Activated naive CD8-positive, alpha-beta T cell treated with anti-CD3 and anti-CD28 coated beads, Interleukin-2, amount 10 ng/mL, durations not matched to agents 7 days and 5 days (primary cell): ENCODE measurements around the gene FGG. TPM values are rescaled to one million over a fixed set of nuclear protein-coding genes. Genes with fewer than 3 reads are reported as not detected.
"Not testable (repeated sequence)": the region's sequence is repeated elsewhere in the genome, so short reads cannot be mapped to it uniquely, and the experiment has no call there.

Experiments used
- ATAC-seq: fragments of 150-1000 bp; cut with Tn5 transposase; one replicate; pipeline ENCODE4 v1.10.0; 2021; ENCODE audit warnings: low read depth, moderate library complexity
- POLR2A ChIA-PET: fragments of 350-600 bp; sonication (Branson Sonifier 250); formaldehyde crosslinking; loops from one replicate; lab custom pipeline; 2021; ENCODE audit warnings: antibody characterized with exemption; lab: Charles Lee
- DNase-seq: peaks from one replicate; pipeline ENCODE4 v3.0.0; 2021
- H3K27ac Mint-ChIP-seq: one replicate; pipeline ENCODE4 v1.8.0; 2022; ENCODE audit warnings: mild to moderate bottlenecking, mixed read lengths
- H3K27me3 Mint-ChIP-seq: one replicate; pipeline ENCODE4 v1.8.0; 2022; ENCODE audit warnings: mild to moderate bottlenecking, moderate library complexity, mixed read lengths
- H3K36me3 Mint-ChIP-seq: one replicate; pipeline ENCODE4 v1.8.0; 2021; ENCODE audit warnings: mild to moderate bottlenecking, mixed read lengths
- H3K4me1 Mint-ChIP-seq: one replicate; pipeline ENCODE4 v1.8.0; 2021; ENCODE audit warnings: mixed read lengths
- H3K4me3 Mint-ChIP-seq: one replicate; pipeline ENCODE4 v1.8.0; 2022; ENCODE audit warnings: mild to moderate bottlenecking, moderate library complexity, mixed read lengths
- H3K9me3 Mint-ChIP-seq: one replicate; pipeline ENCODE4 v1.8.0; 2021; ENCODE audit warnings: mixed read lengths
- total RNA-seq, 2 experiments: library from RNA; stranded (reverse); gene quantifications; one replicate each; pipeline ENCODE4 v1.2.3, GENCODE V29; 2021

FGG gene
- total RNA-seq, 2 experiments from 2014 or later: not detected

DNA sequence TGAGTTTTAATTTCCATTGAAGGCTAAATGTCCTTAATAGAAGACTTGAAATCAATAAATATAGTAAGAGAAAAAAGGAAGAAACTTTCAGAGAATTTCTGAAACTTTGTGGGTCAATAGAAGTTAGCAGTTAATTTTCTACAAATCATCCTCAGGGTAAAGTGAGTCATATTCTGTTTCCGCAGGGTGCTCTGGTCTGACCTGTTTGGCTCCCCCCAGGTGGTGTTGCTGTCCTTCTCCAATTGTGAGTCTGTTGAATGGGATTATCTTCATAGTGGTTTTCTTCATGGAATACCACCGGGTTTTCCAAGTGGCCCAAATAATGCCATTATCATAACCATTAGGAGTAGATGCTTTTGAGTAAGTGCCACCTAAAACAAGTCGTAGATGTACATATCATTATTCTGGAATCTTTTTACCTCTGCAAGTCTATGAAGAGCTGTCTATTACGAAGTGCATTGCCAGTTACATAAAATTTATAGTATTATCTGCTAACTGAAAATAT lies 7.7 kb downstream of the FGG start:
- Mint-ChIP-seq H3K4me3 (no peak overlapping the region), H3K27me3 (peaks cover 20% of the 10 kb centered on the region), H3K9me3 (no peaks in the 10 kb centered on the region), H3K36me3 (no peaks in the 10 kb centered on the region), H3K4me1 (no peaks in the 10 kb centered on the region), H3K27ac (no peak overlapping the region)
- no peak for DNase-seq
- POLR2A ChIA-PET: no interaction called here
- no peak for ATAC-seq

DNA sequence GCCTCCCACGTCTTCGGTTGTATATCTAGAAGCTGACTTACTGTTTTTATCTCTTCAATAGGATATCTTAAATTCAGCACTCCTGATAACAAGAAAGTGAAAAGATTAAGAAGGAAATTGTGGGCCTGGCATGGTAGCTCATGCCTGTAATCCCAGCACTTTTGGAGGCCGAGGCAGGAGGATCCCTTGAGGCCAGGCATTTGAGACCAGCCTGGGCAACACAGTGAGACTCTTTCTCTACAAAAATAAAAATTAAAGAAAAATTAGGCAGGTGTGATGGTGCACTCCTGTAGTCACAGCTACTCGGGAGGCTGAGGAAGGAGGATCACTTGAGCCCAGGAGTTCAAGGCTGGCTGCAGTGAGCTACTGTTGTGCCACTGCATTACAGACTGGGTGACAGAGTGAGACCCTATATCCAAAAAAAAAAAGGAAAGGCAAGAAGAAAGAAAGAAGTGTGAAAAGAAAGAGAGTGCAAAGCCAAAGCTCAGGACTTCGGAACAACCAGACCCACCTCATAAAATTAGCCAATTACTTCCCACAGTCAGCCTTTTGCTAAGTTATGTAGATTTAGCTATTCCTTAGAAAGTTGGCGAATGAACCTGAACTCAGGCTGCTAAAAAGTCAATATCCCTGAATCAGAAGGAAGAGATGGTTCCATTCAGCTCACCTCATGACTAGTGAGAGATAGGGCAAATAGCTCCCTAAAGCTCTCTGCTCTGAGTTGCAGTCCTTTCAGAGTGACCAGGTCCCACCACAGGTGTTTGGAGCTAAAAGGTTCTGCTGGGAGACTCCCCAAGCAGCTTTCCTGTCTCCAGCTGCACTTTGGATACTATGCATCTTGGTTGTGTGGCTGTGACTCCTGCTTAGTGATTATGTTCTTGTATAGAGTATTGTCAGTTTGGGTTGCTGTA lies 9.2 kb downstream of the FGG start:
- Mint-ChIP-seq H3K27me3 (peaks cover 19% of the 10 kb centered on the region), H3K27ac (no peak overlapping the region), H3K9me3 (no peaks in the 10 kb centered on the region), H3K4me3 (no peak overlapping the region), H3K36me3 (no peaks in the 10 kb centered on the region), H3K4me1 (no peaks in the 10 kb centered on the region)
- DNase-seq (no peak), ATAC-seq (no peak)
- POLR2A ChIA-PET: no interaction called here

DNA sequence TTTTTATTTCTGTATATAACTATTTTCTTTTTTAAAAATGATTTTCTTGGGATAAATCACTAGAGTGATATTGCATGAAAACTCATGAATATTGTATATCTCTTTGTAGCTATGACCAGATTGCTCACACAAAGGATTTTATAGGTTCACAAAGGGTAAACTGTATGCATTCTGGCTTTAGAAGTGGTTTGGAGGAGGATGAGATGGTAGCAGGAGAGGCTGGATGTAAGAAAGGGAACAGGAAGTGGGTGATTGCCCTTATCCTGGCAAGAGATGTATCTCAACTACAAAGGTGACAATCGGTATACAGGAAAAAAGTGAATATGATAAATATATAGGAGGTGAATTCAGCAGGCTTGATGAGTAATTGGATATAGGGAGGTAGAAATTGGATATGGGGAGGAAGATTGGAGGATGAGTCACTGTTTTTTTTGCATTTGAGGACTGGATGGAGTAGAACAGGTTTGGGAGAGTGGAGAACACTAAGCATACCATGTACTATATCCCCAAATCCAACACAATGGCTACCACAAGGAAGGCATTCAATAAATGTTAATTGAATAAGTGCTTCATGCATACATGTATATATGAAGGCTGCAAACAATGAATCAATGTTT lies 9.9 kb downstream of the FGG start:
- POLR2A ChIA-PET: no interaction called here
- no peak overlapping the region for H3K4me3 Mint-ChIP-seq
- DNase-seq: no peak
- no peak overlapping the region for H3K27ac Mint-ChIP-seq
- H3K4me1 Mint-ChIP-seq: no peaks in the 10 kb centered on the region
- H3K9me3 Mint-ChIP-seq: no peaks in the 10 kb centered on the region
- no peaks in the 10 kb centered on the region for H3K36me3 Mint-ChIP-seq
- ATAC-seq: no peak
- peaks cover 21% of the 10 kb centered on the region for H3K27me3 Mint-ChIP-seq

DNA sequence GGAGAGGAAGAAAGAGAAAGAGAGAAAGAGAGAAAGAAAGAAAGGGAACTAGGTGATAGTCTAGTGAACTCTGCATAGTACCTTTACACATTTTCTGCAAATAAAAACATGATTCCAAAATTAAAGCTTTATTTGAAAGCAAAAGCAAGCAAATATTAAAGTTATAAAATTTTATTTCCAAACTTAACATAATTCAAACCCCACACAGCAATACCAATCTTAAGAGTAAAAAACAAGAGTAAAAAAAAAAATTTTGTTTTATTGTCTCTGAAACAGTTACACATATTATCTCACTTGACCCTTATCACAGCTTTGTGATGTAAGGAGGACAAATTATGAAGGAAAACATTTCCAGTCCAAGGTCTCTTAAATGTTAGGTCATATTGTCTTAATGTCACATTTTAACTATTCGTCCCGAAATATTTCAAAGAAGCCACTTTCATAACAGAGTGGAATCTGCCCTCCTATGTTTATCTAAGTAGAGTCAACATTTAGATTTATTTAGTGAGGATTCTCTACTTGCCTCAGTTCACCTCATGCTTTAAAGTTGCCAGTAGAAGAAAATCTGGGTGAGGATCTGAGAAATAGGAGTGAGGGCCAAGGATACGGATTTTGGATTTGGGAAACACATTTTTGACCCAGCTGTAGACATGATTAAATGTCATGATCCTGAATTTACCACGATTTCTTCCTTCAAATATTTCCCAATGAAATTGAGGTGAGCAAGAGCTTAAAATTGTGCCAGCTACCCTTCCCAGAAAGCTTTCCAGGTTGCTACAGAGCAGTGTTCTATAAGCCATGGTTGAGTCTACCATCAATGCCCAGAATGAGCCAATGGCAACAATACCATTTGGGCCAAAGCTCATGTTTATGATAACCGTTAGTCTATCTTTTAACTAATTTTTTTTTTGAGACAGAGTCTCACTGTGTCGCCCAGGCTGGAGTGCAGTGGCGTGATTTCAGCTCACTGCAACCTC lies 14.4 kb downstream of the FGG start:
- Mint-ChIP-seq H3K27ac (no peak overlapping the region), H3K4me1 (no peaks in the 10 kb centered on the region), H3K27me3 (peaks cover 21% of the 10 kb centered on the region), H3K4me3 (no peak overlapping the region), H3K36me3 (no peaks in the 10 kb centered on the region), H3K9me3 (no peaks in the 10 kb centered on the region)
- ATAC-seq: no peak
- POLR2A ChIA-PET: no interaction called here
- no peak for DNase-seq

DNA sequence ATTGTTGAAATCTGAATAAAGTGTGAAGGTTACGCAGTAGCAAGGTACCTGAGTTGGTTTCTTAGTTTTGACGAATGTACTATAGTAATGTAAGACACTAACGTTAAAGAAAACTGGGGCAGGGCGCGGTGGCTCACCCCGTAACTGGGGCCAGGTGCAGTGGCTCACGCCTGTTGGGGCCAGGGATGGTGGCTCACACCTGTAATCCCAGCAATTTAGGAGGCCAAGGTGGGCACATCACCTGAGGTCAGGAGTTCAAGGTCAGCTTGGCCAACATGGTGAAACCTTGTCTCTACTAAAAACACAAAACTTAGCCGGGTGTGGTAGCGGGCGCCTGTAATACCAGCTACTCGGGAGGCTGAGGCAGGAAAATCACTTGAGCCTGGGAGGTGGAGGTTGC lies 15.2 kb downstream of the FGG start:
- H3K4me1 Mint-ChIP-seq, H3K27ac Mint-ChIP-seq, POLR2A ChIA-PET, H3K4me3 Mint-ChIP-seq, H3K9me3 Mint-ChIP-seq, H3K36me3 Mint-ChIP-seq, DNase-seq, ATAC-seq: not testable (repeated sequence)
- peaks cover 21% of the 10 kb centered on the region for H3K27me3 Mint-ChIP-seq

DNA sequence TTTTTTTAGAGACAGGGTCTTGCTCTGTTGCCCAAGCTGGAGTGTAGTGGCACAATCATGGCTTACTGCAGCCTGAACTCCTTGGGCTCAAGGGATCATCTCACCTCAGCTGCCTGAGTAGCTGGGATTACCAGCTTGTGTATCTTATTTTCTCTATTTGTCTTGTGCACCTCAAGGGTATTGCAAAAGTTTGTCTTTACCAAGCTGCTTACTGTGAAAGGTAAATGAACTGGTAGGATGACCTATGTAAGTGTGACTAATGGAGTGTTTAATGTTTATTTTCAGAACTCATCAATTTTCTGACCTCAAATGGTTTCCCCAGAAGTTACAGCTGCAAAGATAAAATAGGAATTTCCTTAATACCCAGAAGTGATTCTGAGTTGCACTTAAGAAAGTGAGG lies 16.6 kb downstream of the FGG start:
- H3K4me3 Mint-ChIP-seq: no peak overlapping the region
- ATAC-seq: no peak
- DNase-seq: no peak
- no peaks in the 10 kb centered on the region for H3K9me3 Mint-ChIP-seq
- H3K36me3 Mint-ChIP-seq: no peaks in the 10 kb centered on the region
- H3K27ac Mint-ChIP-seq: no peak overlapping the region
- no peaks in the 10 kb centered on the region for H3K4me1 Mint-ChIP-seq
- H3K27me3 Mint-ChIP-seq: peaks cover 21% of the 10 kb centered on the region
- POLR2A ChIA-PET: no interaction called here

DNA sequence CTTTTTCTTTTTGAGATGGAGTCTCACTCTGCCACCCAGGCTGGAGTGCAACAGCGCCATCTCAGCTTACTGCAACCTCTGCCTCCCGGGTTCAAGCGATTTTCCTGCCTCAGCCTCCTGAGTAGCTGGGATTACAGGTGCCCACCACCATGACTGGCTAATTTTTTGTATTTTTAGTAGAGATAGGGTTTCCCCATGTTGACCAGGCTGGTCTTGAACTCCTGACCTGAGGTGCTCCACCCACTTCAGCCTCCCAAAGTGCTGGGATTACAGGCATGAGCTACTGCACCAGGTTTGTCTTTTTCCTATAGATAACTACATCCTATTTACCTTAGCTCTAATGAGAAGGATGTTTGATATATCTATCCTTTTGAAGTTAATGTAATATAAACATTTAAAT lies 18.1 kb downstream of the FGG start:
- H3K27ac Mint-ChIP-seq, POLR2A ChIA-PET, ATAC-seq, H3K4me1 Mint-ChIP-seq, H3K9me3 Mint-ChIP-seq, H3K36me3 Mint-ChIP-seq, DNase-seq, H3K4me3 Mint-ChIP-seq: not testable (repeated sequence)
- peaks cover 16% of the 10 kb centered on the region for H3K27me3 Mint-ChIP-seq

DNA sequence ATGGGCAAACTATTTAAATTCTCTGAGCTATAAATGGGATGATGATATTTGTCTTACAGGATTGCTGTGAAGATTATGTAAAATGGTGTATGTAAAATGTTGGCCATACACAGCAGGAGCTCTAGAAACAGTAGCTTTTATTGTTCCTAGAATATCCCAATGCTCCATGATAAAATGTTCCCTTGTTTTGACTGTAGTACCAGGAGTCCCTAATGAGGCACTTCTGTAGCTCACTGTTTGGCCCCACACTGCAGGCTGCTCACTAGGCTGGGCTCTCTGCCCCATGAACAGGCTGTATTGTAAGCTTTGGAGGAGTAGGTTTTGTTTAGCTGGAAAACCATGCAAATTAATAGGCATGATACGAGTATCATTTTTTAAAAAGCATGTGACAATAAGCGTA lies 18.6 kb downstream of the FGG start:
- Mint-ChIP-seq H3K9me3 (no peaks in the 10 kb centered on the region), H3K27me3 (peaks cover 18% of the 10 kb centered on the region), H3K27ac (no peak overlapping the region), H3K4me1 (no peaks in the 10 kb centered on the region), H3K36me3 (no peaks in the 10 kb centered on the region), H3K4me3 (no peak overlapping the region)
- DNase-seq: no peak
- POLR2A ChIA-PET: no interaction called here
- ATAC-seq: no peak

DNA sequence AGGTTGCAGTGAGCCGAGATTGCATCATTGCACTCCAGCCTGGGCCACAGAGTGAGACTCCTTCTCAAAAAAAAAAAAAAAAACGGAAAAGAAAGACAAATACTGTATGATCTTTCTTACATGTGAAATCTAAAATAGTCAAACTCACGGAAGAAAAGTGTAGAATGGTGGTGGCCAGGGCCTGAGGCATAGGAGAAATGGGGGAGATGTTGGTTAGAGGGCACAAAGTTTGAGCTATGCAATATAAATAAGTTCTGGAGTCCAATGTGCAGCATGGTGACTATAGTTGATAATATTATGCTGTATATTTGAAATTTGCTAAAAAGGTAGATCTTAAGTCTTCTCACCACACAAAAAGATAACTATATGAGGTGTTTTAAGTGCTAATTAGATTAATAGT lies 20.6 kb downstream of the FGG start:
- POLR2A ChIA-PET: no interaction called here
- H3K27me3 Mint-ChIP-seq: peaks cover 20% of the 10 kb centered on the region
- no peak for DNase-seq
- H3K4me3 Mint-ChIP-seq: no peak overlapping the region
- no peak overlapping the region for H3K27ac Mint-ChIP-seq
- H3K9me3 Mint-ChIP-seq: no peaks in the 10 kb centered on the region
- no peak for ATAC-seq
- no peaks in the 10 kb centered on the region for H3K36me3 Mint-ChIP-seq
- no peaks in the 10 kb centered on the region for H3K4me1 Mint-ChIP-seq

DNA sequence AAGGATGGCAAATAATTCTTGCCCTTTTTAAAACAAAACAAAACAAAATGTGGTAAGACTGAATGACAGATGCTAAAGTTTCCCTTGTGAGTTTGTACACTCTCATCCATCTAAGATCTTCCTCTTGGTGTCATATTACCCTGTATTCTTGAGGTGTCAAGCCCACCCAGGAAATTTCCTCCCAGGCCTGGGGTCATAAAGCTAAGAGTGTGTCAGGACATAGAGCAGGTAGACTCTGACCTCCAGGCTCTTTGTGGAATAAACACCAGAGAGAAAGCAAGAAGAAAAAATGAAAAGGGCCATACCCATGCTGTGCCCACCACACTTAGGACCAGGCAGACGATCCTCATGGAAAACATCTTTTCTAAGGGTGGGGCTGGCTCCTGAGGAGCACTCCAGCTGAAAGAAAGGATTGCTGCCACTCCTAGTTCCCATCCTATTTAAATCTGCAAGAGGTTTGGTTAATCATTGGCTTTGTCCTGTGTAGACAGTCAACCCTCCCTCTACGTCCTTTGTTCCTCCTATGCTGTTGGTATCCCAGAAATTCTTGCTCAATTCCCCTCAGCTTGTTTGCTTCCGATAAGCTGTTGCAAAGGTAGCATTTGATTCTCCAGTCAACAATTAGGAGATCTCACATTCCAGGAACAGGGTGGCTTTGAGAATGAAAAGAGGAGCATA lies 22.0 kb downstream of the FGG start, which contains the start of gene FGA:
FGA (minus strand) TSS at position 414 of the 678 bp plus-strand sequence; CDS start at position 359, 55 bp downstream.
- H3K36me3 Mint-ChIP-seq: no peaks in the 10 kb centered on the region
- POLR2A ChIA-PET: no interaction called here

DNA sequence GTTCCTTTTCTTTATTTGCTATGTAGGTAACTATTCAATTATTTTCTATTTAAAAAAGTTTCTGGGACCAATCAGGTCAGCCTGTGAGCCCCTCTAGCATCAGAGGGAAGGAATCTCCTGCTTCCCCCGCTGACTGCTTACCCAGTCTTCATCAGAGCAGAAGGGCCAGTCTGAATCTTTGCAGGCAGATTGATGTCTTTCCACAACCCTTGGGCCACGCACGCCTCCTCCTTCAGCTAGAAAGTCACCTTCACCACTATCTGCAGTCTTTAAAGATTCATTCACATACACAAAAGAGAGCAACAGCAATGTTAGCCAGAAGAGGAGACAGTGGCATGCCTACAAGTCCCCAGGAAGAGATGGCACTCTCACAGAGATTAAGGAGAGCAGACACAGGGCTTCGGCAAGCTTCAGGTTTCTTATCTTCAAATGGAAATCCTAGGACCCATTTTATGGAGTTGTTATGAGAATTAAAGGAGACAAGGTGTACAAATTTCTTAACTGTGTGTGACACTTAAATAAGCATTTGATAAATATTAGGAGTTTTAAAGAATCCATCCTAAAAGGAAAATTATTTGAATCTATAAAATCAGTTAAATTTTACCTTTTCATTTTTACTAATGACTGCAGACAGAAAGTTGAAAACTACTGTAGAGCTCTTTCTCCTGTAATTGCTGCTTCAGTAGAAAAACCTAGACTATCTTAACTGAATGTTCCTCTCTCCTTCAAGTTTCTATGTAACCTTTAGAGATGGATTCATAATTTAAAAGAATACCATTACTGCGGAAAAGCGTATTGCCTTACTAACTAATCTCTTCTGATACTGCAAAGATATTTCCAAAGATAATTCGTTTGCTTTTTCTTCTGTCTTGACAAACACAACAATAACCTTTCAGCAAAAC lies 22.9 kb downstream of the FGG start:
- no peak overlapping the region for H3K4me3 Mint-ChIP-seq
- ATAC-seq (no peak), DNase-seq (no peak)
- peaks cover 14% of the 10 kb centered on the region for H3K27me3 Mint-ChIP-seq
- POLR2A ChIA-PET: no interaction called here
- no peaks in the 10 kb centered on the region for H3K4me1 Mint-ChIP-seq
- no peak overlapping the region for H3K27ac Mint-ChIP-seq
- H3K36me3 Mint-ChIP-seq: no peaks in the 10 kb centered on the region
- no peaks in the 10 kb centered on the region for H3K9me3 Mint-ChIP-seq

More for the DNA sequence above, 22.0 kb downstream of the FGG start, which contains the start of gene FGA:
- H3K9me3 Mint-ChIP-seq: no peaks in the 10 kb centered on the region
- no peak within 1 kb of the TSS for H3K4me3 Mint-ChIP-seq
- no peak for DNase-seq
- ATAC-seq: no peak
- peaks cover 14% of the 10 kb centered on the region for H3K27me3 Mint-ChIP-seq
- no peaks in the 10 kb centered on the region for H3K4me1 Mint-ChIP-seq
- no peak within 1 kb of the TSS for H3K27ac Mint-ChIP-seq

DNA sequence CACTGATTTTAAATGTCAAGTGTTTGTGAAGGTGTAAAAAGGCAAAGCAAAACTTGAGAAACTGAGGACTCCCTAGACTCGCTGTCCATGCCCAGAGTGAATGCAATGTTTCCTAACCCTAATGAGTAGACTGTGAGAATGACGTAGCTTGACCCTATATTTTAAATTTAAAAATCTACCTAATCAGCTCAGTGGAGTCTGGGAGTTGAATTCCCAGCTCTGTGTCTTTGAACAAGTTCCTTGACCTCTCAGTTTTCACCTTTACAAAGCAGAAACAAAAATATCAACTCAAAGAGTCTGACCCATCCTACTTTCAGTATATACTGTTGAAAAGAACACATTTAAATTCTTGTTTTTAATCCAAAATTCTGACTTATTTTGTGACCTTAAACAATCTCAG lies 24.3 kb downstream of the FGG start:
- Mint-ChIP-seq H3K36me3 (no peaks in the 10 kb centered on the region), H3K27me3 (peaks cover 14% of the 10 kb centered on the region), H3K9me3 (no peaks in the 10 kb centered on the region), H3K4me1 (no peaks in the 10 kb centered on the region), H3K27ac (no peak overlapping the region), H3K4me3 (no peak overlapping the region)
- DNase-seq: no peak
- ATAC-seq: no peak
- POLR2A ChIA-PET: no interaction called here
